ENCODE results near the gene CTXN1.
"Not testable (repeated sequence)": the region's sequence is repeated elsewhere in the genome, so short reads cannot be mapped to it uniquely, and the experiment has no call there.

CTXN1 gene

DNA sequence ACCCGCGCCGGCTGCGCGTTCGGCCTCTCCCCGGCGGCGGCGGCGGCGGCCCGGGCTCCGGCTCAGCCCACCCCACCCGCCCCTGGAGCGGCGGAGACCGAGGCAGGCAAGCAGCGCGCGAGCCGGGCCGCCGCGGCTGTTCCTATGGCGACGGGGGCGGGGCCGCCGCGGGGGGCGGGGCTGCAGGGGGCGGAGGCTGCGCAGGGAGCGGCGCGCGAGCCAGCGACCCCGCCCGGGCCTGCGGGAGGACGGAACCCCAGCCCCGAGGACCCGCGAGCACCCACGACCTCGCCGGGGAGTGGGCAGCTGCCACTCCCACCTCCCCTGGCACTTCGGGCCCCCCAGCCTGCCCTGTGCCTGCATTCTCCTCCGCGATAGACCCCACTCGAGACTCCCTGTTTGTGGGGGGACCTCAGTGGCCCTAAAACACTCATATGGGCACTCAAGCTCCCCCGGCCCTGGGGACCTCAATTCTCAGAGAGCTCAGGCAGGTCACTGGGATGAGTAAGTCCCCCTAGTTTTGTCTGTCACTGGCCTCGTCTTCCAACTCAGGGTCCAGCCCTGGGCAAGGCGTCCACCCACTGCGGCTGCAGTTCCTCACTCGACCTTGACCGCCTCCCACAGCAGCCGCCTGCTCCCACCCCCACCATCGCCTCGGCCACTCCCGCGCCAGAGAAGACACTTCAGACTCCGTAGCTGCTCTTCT is at the start of gene CTXN1:
Gene CTXN1 (minus strand): TSS at position 115 of the 706 bp plus-strand sequence. CDS start 597 bp downstream, outside the sequence.
- DNase-seq: peak in 1 of 2 experiments; percentile 18

DNA sequence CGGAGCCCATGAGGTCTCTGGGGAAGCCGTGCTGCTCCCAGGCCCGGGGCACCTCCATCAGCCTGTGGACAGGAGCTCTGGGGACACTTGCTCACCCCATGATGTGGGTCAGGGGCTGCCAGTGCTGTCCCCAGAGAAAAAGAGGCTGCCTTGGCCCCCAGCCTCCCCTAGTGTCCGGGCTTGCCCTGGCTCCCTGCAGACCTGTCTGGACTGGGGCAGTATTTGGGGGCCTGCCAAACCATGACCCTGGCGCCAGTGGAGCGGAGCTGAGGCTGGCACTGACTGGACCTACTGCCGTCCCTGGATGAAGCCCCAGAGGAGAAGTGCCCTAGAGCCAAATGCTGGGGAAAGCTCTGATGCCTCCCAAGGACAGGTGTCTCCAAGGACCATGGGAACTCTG is 49.1 kb upstream of the CTXN1 start:
- DNase-seq: no peak

DNA sequence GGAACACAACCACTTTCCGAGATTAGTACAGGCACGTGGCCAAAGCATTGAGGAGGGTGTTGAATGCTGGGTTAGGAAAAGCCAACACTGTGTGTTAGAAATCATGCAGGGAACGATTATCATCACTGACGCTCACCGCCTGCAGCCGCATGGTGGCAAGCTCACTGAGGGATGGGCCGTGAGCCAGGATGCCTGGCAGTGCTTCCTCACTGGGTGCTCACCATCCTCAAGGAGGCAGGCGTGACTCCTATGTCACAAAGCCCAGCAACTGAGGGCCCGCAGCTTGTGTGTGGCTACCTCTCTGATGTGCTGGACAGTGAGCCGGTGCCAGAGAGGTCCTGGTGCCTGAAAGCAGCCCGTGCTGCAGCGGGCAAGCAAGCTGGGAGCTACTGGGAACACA is 47.9 kb upstream of the CTXN1 start:
- no peak for DNase-seq

DNA sequence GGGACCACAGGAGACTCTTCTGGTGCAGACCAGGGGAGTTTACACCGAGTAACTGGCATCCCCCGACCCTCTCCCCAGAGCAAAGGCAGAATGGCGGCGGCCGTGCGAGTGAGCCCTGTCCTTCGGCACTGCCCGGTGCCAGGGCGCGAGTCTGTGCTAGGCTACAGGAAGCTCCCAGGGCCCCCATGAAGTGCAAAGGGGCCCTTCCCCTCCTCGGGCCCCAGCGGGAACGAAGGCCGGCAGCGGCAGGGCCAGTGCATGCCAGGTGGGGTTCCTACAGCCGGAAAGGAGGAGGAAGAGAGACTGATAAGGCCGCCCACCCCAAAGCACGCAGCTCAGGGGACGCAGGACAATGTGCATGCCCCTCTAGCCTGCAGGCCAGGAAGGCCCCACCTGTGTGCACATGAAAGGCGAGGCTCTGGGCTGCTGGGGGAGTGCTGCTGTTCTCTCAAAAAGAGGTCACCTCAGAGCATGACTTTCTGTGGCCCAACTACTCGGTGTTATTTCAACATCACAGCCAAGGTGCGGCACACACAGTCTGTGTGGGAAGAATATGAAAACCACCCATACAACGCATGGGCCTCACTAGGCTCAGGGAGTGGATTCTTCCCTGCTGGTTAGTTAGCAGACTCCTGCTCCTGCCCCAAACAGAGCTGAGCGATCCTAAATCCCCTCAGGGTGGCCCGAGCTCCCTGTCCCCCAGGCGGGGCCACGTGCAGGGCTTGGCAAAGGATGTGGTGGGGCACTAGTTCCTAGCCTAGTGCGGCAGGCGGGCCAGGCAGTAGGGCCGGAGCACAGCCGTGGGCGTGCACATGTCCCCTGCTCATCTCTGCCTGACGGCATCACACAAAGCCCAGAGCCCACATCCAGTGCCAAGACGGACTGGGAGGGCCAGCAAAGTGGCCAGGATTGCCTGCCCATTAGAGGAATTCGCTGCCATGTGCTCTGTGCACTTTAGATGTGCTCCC is 45.9 kb upstream of the CTXN1 start:
- no peak for DNase-seq

DNA sequence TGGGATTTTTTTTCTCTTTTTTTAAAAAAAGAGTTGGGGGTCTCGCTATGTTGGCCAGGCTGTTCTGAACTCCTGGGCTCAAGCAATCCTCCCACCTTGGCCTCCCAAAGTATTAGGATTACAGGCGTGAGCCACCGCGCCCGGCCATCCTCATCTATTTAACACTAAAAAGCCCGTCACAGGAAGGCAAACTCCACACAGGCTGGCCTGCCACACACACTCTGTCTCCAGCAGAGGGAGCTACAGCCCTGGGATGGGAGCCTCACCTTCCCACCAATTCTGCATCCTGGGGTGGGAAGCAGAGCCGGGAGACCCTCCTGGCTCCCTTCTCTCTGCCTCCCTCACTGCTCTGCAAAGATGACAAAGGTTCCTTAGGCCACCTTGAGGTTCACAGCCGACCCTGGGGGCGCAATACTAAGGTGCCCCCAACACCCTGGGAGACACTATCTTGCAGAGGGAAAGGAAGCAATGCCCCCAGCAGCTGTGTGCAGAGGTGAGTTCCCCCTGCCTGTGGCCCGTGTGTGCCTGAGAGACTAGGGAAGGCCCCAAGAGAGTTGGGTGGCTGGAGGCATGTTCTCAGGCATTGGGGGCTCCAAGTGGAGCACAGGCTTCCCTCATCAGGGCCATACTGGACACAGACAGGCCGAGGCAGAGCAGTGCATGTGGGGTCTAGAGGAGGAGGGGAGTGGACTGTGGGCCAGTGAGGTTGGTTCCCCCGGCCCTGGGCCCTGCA is 44.9 kb upstream of the CTXN1 start:
- DNase-seq: peak in 1 of 2 experiments; percentile 11

DNA sequence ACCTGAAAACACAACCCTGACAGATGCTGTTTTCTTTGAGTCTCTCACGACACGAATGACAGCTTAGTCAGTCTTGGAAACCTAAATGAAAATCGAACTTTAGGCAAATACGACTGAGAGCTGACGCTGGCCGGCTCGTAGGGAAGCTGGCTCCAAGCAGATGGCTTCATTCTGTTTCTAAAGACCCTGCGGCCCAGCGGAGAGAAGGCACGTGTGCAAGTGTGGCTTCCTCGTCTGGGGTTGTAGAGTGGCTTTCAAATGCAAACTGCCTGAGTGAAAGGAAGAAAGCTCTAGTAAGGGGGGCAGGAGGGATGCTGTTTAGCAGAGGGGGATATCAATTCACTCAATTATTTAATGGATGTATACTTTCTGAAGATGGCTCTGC is 43.6 kb upstream of the CTXN1 start:
- no peak for DNase-seq

DNA sequence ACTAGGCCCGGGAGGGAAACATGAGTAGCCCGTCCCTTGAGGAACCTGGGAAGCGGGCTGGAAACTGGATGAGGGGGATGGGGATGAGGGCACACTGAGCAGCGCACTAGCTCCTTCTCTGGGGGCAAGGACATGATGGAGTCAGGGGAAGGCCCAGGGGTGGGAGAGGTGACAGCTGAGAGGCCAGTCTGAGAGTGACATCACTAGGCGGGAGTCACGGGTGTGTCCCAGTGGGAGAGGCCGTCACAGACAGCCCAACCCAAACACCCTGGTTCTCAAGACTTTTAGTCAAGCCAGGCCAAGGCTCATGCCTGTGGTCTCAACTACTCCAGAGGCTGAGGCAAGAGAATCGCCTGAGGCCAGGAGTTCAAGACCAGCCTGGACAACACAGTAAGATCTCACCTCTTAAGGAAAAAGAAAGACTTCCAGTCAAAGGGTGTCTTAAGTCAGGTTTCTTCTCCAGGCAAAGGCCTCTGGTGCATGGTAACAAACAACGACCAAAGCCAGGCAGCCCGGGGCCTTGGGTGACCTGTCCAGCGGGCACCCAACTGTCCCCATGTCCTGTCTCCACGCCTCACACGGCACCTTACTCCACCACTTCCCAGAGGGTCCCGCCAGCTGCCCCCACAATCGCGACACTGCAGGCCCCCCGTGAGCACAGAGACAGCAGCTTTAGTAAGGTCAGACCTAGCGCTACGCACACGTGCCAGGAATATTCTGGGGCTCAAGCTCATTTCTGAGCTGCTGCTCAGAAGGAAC is 43.0 kb upstream of the CTXN1 start:
- DNase-seq: no peak

DNA sequence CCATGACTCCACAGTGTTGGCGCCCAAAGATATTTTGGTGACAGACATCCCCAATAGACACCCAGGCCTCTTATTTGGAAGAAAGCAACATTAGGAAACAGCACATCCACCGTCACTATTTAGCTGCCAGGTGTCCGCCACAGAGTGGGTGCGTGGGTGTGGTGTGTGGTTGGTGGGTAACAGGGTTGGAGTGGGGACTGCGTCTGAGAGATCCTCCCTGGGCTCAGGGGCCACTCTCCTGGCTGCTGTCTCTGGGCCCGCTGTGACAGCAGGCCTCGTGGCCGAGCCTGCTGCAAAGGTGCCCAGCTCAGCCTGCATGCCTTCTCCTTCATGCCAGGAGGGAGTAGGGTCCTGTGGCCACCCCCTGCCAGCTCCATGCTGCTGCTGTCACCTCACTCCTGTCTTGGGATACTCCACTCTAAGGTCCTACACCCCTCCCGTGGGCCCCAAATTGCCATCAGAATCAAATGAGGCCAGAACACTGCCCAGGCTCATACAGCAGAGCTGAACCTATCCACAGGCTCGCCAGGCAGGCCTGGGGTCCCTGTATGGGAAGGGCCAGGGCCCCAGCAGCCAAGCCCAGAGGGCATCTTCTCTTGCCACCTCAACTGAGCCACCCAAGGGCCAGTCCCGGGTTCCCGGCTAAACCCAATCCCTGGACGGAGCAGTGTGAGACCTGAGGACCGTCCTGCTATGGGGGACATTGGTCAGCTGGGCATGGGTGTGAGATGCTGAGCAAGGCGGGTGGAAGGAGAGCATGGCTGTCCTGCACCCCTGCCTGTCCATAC is 42.3 kb upstream of the CTXN1 start:
- DNase-seq: no peak

DNA sequence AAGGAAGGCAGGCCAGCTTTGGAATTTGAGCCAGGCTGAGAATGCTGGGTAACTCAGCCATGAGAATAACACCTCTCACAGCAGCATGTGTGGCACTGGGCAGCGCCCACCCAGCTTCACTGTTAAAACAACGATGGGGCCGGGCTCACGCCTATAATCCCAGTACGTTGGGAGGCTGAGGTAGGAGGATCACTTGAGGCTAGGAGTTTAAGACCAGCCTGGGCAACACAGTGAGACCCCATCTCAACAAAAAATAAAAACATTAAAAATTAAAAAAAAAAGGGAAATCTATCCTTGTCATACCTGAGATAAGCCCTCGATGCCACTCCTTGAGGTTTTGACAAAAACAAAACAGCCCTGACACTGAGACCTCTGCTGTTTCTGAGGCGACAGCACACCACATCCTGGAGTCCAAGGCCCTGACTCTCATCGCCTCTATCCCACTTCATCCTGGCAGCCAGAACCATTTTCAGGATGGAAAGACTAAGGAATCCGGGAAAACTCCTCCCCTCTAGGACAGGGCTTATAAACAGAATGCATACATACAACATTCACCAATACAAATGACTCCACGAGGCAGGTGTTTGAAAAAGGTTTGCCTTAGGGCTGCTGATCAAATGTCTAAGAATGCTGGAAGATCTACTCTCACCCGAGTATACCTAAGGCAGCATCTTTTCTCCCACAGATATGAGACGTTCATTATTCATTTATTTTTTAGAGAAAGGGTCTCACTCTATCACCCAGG is 40.2 kb upstream of the CTXN1 start:
- no peak for DNase-seq

DNA sequence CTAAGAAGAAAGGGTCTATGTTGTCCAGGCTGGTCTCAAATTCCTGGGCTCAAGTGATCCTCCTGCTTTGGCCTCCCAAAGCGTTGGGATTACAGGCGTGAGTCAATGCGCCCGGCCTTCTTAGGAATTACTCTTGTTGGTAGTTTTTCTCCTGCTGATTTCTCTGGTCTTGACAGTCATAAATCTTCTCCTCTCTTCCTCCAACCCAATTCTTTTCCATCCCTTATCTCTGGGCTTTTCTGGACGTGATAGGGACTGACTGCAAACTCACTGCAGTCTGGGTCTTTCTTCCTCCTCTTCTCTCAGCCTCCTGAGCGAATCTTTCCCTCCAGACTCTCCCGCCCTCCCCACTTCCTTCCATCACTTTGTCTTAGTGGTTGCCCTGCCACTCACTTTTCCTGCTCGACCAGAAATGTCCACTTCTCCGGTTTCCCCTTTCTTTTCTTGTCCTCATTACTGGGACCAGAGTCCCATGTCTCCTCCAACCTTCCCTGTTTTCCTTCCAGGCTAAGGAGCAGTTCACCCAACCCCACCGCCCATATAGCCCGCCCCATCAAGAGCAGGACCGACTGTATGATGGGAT is 39.4 kb upstream of the CTXN1 start:
- DNase-seq: no peak

DNA sequence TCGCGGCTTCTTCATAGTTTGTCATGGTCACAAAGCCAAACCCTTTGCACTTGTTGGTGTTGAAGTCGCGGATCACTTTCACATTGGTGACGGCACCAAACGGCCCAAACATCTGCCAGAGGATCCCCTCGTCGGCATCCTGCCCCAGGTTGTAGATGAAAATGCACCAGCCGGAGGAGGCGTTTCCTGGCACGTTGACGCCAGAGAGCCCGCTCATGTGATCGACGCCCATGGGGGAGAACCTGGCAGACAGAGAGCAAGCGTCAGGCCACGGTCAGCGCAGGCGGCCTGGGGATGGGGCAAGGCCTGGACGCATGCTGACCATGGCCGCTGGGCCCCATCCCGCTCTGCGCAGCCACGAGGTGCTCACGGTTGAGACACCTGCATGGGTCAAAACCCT is 37.6 kb upstream of the CTXN1 start:
- DNase-seq: no peak

DNA sequence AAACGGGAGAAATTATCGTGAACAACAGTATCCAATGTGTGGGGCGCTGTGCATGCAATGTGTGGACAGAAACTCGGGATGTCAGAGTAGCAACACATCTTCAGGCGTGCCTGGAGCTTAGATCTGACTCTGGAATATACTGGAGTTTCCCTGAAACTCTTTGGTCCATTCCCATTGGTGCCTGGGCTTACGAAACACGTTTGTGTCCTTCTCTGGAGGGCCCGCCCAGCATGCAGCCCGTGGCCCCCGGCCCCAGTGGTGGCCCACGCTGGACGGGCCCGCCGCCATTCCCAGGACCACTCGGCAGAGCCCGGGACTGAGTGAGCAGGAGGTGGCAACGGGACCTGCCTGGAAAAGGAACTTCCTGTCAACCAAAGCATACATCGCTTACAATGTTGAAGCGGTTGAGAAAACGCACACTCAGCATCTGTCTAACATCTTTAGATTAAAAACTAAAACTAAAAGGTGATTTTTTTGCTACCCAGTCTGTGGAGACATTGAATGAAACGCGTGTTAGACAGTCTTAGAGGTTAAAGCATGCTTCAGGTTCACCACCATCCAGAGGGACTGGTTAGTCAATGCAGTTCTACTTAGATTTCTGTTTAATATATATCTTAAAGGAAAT is 36.8 kb upstream of the CTXN1 start:
- no peak for DNase-seq

DNA sequence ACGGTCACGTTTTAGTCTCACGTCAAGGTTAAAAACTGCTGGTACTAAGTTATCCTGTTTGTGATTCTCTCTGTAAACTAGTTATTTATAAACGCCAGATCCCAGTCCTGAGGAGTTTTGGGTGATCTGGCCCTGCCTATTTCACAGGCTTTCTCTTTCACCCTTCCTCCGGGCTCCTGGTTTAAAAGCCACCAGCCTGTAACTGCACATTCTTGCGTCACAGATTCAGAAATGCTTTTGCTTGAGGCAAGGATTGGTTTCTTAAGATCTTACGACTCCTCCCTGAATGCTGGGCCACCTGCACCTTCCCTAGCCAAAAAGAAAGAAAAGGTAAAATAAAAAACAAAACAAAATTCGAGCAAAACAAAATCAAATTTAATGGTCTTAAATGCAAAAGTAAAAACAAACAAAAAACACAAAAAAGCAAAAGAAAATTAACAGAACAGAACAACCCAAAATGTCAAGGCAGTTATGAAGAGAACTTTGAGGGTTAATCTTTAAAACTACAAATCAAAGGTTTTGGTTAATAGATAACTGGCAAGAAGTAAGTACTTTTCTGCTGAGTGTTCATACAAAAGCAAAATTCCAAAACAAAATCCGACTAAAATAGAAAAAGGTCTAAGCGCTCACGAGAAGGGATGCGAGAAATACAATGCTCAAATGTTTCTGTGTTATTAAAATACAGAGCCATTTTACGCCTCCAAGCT is 36.1 kb upstream of the CTXN1 start:
- no peak for DNase-seq

DNA sequence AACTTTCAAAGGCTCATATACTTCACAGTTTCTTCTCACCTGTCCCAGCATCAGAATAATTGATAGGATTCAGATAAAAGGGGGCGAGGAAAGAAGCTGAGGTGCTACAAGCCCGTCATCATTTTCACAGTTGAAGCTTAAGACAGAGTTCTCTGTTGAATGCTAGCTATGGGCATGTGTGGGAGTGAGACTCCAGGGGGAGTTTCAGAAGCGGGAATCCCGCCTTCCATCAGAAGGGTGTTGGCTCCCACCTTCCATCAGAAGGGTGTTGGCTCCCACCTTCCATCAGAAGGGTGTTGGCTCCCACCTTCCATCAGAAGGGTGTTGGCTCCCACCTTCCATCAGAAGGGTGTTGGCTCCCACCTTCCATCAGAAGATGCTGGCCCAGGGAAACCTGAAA is 35.1 kb upstream of the CTXN1 start:
- DNase-seq: not testable (repeated sequence)

DNA sequence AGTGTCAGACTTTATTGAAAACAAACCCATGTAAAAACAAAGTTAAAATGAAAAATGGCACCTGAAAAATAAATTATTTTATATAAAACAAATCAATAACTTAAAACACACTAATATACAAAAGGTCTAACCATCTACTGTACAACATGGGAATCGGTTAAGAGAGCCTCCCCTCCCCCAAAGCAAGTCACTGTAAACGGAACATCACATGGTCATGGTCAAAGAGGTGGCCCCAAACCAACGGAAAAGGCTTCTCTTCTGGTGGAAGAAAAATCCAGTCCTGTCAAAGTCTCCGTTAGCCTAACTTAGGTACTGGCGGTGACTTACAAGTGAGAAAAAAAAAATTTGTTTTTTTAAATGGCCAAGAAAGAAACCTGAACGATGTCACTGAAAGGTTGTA is 33.3 kb upstream of the CTXN1 start:
- DNase-seq: no peak

DNA sequence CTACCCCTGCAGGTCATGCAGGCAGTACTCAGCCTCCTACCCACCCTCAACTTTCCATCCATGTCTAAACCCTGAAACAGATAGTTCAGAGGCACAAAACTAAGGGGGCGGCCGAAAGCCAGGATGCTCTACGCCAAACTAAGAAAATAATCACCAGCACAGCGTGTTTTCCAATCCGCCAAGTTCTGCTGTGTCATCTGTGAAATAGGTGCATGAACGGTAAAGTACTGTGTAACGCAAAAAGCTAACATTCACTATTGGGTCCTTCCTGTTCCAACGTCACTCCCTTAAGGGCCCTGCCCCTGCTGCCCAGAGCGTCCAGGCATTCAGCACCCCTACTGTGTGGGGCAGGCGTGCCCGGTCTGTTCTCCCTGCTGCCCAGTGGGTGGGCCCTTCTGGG is 29.8 kb upstream of the CTXN1 start:
- no peak for DNase-seq

DNA sequence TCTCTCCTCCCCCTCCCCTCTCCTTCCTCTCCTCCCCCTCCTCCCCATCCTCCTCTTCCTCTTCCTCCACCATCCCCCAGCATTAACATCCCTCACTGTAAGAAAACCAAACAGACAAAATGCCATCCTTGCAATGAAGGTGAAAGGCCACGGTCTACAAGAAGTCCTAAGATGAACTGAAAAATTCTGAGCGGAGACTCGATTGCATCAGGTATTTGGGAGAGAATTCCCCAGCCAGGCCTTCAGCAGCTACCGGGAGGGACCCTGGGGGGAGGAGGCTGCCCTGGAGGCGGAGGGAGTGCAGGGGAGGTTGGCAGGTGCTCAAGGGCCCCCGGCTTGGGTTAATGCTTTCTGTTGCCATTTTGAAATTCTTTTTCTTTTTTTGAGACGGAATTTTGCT is 27.6 kb upstream of the CTXN1 start:
- no peak for DNase-seq

DNA sequence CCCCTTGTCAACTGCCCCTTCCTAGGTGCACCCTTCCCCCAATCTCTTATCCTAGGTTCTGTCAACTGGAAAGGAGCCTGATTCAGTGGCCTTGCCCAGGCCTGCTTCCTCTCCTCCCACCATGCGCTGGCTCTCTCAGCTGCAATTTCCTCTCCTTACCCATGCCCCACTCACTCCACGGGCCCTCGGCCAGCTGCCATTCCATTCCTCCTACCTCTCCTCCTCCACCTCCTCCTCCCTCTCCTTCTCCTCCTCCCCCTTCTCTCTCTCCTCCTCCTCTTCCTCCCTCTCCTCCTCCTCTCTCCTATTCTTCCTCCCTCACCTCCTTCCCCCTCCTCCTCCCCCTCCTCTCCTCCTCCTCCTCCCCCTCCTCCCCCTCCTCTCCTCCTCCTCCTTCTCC is 27.1 kb upstream of the CTXN1 start:
- DNase-seq: no peak

DNA sequence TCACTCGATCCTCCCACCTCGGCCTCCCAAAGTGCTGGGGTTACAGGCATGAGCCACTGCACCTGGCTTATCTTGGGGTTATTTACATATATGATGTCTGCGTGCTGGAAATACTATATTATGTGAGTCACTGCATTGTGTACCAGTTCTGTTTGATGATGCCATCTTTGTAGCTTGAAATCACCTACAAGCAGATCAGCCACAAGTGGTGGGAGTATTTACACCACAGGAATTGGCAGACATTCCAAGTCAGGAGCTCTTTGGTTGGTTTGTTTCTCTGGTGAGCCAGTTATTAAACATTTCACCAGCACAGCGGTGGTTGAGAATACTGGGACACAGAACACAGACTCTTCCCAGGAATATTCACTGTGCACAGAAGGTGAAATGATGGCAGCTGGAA is 22.0 kb upstream of the CTXN1 start:
- DNase-seq: no peak
